Measurements from ENCODE around the gene SCARB2.

Gene SCARB2

DNA sequence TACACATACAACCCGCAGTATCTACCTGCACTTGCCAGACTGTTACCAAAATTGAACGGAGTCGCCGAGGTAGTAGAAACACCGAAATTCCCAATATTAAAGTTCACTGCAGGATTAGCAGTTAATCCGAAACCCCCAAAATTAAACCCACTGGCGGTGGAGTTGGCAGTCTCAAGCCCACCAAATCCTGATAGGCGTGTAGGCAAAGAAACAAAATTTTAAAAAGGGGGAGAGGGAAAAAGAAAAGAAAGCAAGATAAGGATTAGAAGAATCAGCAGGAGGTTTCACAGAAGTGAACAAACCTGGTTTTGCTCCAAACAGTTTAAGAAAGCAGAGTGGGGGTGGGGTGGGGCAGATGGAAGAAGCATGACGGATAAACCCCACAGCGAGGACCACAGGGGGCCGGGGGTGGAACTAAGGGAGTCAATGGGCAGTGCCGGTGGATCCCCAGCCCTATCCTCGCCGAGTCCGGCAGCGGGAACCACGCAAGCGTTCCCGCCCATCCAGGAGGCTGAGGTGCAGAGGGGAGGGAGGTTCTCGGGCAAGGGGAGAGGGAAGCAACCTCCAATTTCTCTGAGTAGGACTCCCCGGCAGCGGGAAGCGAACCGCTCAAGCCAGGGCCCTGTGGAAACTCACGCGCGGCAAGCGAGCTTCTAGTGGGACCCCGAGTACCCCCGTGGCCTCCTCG is 66.0 kb downstream of the SCARB2 start:
- peak; percentile 24 to 69 for DNase-seq

- DNase-seq, result no peak
Observed at GRCh38 chr4:76144546-76144945, 69.1 kb downstream of the SCARB2 start.

- no peak for DNase-seq
Observed at GRCh38 chr4:76141241-76141640, 72.4 kb downstream of the SCARB2 start.

DNA sequence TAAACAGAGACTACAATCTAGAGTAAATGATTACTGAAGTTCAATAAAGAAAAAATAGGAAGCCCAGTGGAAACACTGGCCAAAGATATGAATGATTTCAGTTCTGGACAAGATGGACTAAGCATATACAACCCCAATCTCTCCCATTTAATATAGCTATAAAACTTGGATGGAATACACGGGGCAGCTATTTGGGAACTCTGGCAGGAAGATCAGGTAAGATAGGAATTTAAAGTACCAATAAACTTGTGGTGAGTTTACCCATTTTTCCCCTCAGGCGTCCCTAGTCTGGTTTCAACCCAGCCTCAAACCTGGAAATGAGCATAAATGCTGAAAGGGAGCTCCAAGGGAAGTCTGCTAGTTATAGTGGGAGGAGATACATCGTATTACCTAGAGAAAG is 85.9 kb downstream of the SCARB2 start:
- DNase-seq, result no peak

DNA sequence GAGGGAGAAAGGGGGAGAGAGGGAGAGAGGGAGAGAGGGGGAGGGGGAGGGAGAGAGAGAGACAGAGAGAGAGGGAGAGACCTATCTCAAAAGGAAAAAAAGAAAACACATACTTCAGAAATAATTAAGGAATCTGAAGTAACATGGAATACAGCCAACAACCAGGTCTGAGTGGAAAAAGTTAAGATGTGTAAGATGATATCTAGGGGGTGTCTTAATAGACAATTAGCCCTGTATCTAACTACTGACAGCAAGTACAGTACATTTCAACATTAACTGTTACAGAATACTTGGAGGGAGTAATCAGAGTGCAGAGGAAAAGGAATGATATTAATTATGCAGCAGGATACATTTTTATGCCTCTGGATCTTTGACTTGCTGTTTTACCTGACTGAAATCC is 87.8 kb downstream of the SCARB2 start:
- DNase-seq, result no peak

DNA sequence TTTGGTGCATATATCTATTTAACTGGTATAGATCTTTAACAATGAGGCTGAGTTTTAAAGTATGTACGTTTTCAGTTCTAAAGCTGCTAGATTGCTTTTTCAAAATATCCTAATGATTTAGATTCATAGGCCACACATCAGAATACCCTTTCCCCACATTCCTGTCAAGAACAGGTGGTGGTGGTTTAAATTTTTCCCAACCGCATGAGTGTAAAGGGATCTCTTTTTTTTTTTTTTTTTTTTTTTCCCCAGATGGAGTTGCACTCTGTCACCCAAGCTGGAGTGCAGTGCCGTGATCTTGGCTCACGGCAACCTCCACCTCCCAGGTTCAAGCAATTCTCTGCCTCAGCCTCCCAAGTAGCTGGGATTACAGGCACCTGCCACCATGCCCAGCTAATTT is 93.4 kb downstream of the SCARB2 start:
- no peak for DNase-seq

- DNase-seq, result no peak
Observed at GRCh38 chr4:76117536-76117935, 96.1 kb downstream of the SCARB2 start.

DNA sequence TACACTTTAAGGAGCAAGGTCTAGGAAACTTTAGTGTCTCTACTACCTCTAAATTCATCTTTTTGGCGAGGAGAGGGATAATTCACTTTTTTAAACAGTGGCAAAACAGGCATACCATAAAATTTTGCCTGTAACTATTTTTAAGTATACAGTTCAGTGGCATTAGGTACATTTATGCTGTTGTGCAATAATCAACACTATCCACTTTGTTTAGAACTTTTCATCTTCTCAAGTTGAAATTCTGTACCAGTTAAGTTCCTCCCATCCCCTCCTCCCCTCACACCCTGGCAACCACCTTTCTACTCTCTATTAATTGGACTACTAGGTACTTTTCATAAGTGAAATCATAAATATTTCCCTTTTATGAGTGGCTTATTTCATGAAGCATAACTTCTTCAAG is 96.8 kb downstream of the SCARB2 start:
- DNase-seq, result no peak

Measured in NCI-H526 (cell line).